ENCODE data around the gene IL4I1.

DNA sequence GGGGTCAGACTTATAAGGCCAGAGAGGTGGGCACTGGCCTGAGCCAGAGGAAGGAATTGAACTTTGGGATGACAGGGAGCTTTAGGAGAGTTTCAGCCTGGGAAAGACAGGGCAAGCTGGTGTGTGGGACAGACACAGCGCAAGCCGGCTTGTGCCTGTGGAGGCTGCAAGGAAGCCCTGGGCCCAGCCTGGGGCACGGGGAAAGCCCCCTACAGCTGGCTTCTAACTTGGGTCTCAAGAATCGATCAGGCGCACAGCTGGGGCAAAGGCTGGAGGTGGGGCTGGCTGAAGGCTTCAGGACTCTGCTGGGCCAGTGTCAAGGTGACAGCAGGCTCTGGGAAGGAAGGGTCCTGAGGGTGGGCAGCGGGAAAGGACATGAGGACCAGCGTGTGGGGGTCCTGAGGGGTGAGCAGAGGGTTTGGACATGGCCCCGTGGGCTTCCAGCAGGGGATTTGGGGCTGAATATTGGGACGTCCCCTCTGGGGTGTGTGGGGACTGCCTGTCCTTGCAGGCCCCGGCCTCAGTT is 42.8 kb downstream of the IL4I1 start:
- TF ChIP-seq EZH2 (IDR thresholded peaks at IDR 0.05; ENCODE audit: borderline replicate concordance, low read length): no peak
- TF ChIP-seq, protein P1, sequence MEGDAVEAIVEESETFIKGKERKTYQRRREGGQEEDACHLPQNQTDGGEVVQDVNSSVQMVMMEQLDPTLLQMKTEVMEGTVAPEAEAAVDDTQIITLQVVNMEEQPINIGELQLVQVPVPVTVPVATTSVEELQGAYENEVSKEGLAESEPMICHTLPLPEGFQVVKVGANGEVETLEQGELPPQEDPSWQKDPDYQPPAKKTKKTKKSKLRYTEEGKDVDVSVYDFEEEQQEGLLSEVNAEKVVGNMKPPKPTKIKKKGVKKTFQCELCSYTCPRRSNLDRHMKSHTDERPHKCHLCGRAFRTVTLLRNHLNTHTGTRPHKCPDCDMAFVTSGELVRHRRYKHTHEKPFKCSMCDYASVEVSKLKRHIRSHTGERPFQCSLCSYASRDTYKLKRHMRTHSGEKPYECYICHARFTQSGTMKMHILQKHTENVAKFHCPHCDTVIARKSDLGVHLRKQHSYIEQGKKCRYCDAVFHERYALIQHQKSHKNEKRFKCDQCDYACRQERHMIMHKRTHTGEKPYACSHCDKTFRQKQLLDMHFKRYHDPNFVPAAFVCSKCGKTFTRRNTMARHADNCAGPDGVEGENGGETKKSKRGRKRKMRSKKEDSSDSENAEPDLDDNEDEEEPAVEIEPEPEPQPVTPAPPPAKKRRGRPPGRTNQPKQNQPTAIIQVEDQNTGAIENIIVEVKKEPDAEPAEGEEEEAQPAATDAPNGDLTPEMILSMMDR (conservative IDR thresholded peaks at IDR 0.05 in 1 of 2, IDR thresholded peaks at IDR 0.05 in 1 of 2; ENCODE audit: extremely low read depth in 1 of 2, insufficient read depth in 1 of 2, low read depth in 1 of 2, low read length in 2 of 2): no peak

All from mammary epithelial cell (primary cell).